ENCODE measurements around the gene AURKB.
"Not testable (repeated sequence)": the region's sequence is repeated elsewhere in the genome, so short reads cannot be mapped to it uniquely, and the experiment has no call there.

AURKB gene

GRCh38 chr17:8209907-8210760, at the start of gene AURKB:
AURKB (minus strand) TSS chr17:8210575; CDS start chr17:8210224, 351 bp downstream.
- peak; percentile 93 for DNase-seq (ENCODE audit: low read depth)

GRCh38 chr17:8257801-8258200, 47.4 kb upstream of the AURKB start:
- no peak for DNase-seq (ENCODE audit: low read depth)

- no peak for DNase-seq (ENCODE audit: low read depth)
Observed at GRCh38 chr17:8256691-8257090, 46.3 kb upstream of the AURKB start.

GRCh38 chr17:8256291-8256690, 45.9 kb upstream of the AURKB start:
- DNase-seq (ENCODE audit: low read depth): no peak

GRCh38 chr17:8255499-8255898, 45.1 kb upstream of the AURKB start:
- no peak for DNase-seq (ENCODE audit: low read depth)

- DNase-seq (ENCODE audit: low read depth): no peak
Observed at GRCh38 chr17:8254881-8255280, 44.5 kb upstream of the AURKB start.

- no peak for DNase-seq (ENCODE audit: low read depth)
Observed at GRCh38 chr17:8253801-8254200, 43.4 kb upstream of the AURKB start.

- DNase-seq (ENCODE audit: low read depth): not testable (repeated sequence)
Observed at GRCh38 chr17:8251411-8251810, 41.0 kb upstream of the AURKB start.

- DNase-seq (ENCODE audit: low read depth): no peak
Observed at GRCh38 chr17:8249621-8250500, 39.5 kb upstream of the AURKB start.

GRCh38 chr17:8248751-8249607, 38.6 kb upstream of the AURKB start, which contains the start of gene PFAS:
PFAS (plus strand) TSS chr17:8249289; CDS start chr17:8253938, 4,649 bp downstream.
- peak; percentile 49 for DNase-seq (ENCODE audit: low read depth)

- DNase-seq (ENCODE audit: low read depth): no peak
Observed at GRCh38 chr17:8244768-8245167, 34.4 kb upstream of the AURKB start.

GRCh38 chr17:8243827-8244226, 33.5 kb upstream of the AURKB start:
- DNase-seq (ENCODE audit: low read depth): no peak

- no peak for DNase-seq (ENCODE audit: low read depth)
Observed at GRCh38 chr17:8237886-8238285, 27.5 kb upstream of the AURKB start.

GRCh38 chr17:8237175-8237574, 26.8 kb upstream of the AURKB start:
- DNase-seq (ENCODE audit: low read depth): no peak

GRCh38 chr17:8235676-8236075, 25.3 kb upstream of the AURKB start:
- DNase-seq (ENCODE audit: low read depth): no peak

- DNase-seq (ENCODE audit: low read depth): no peak
Observed at GRCh38 chr17:8234361-8235270, 24.2 kb upstream of the AURKB start.

- no peak for DNase-seq (ENCODE audit: low read depth)
Observed at GRCh38 chr17:8231701-8232100, 21.3 kb upstream of the AURKB start.

GRCh38 chr17:8227238-8227581, 16.8 kb upstream of the AURKB start:
- no peak for DNase-seq (ENCODE audit: low read depth)

- no peak for DNase-seq (ENCODE audit: low read depth)
Observed at GRCh38 chr17:8226536-8227237, 16.3 kb upstream of the AURKB start.

- DNase-seq (ENCODE audit: low read depth): no peak
Observed at GRCh38 chr17:8225813-8226535, 15.6 kb upstream of the AURKB start.

Measured in non-pigmented ciliary epithelial cell (primary cell).